Body of pancreas (tissue), 4 donors: Measurements from ENCODE around the gene OLFML3.
"Not testable (repeated sequence)": the region's sequence is repeated elsewhere in the genome, so short reads cannot be mapped to it uniquely, and the experiment has no call there.

Source experiments
- POLR2A ChIP-seq, 3 donors: fragments of 450-650 bp; IDR thresholded peaks; one replicate each; pipeline ENCODE4 v1.6.1; 2016; ENCODE audit warnings: antibody characterized with exemption in 3 of 3, mild to moderate bottlenecking in 2 of 3
- TF ChIP-seq, protein P1 (sequence below), 7 experiments: fragments of 450-650 bp in 4 of 7; fragments of 200-600 bp in 3 of 7; sonication (generic) in 3 of 7; IDR thresholded peaks; one replicate each; pipeline ENCODE4 v1.5.1; 2016 to 2019; ENCODE audit warnings: antibody characterized with exemption in 7 of 7

DNA sequence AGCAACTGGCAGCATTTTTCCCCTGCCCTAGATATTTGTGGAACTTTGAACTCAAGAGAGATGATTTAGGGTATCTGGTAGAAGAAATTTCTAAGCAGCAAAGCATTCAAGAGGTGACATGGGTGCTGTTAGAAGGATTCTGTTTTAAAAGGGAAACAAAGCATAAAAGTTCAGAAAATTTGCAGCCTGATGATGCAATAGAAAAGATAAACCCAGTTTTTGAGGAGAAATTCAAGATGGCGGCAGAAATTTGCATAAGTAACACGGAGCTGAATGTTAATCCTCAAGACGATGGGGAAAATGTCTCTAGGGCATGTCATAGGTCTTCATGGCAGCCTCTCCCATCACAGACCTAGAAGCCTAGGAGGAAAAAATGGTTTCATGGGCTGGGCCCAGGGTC lies 40.5 kb downstream of the OLFML3 start:
- TF ChIP-seq POLR2A (IDR thresholded peaks at IDR 0.05): not testable (repeated sequence)
- TF ChIP-seq, protein P1, sequence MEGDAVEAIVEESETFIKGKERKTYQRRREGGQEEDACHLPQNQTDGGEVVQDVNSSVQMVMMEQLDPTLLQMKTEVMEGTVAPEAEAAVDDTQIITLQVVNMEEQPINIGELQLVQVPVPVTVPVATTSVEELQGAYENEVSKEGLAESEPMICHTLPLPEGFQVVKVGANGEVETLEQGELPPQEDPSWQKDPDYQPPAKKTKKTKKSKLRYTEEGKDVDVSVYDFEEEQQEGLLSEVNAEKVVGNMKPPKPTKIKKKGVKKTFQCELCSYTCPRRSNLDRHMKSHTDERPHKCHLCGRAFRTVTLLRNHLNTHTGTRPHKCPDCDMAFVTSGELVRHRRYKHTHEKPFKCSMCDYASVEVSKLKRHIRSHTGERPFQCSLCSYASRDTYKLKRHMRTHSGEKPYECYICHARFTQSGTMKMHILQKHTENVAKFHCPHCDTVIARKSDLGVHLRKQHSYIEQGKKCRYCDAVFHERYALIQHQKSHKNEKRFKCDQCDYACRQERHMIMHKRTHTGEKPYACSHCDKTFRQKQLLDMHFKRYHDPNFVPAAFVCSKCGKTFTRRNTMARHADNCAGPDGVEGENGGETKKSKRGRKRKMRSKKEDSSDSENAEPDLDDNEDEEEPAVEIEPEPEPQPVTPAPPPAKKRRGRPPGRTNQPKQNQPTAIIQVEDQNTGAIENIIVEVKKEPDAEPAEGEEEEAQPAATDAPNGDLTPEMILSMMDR (IDR thresholded peaks at IDR 0.05): not testable (repeated sequence)
